NCI-H2107 treated with DMSO at 0.1 percent for 48 hours (cell line): Measurements from ENCODE around the gene SDF2L1.
"Not testable (repeated sequence)": the region's sequence is repeated elsewhere in the genome, so short reads cannot be mapped to it uniquely, and the experiment has no call there.

Experiments
- DNase-seq: peaks from one replicate; lab custom pipeline; 2025; ENCODE audit not compliant: unreplicated experiment; lab: John Stamatoyannopoulos, UW

SDF2L1 gene

DNA sequence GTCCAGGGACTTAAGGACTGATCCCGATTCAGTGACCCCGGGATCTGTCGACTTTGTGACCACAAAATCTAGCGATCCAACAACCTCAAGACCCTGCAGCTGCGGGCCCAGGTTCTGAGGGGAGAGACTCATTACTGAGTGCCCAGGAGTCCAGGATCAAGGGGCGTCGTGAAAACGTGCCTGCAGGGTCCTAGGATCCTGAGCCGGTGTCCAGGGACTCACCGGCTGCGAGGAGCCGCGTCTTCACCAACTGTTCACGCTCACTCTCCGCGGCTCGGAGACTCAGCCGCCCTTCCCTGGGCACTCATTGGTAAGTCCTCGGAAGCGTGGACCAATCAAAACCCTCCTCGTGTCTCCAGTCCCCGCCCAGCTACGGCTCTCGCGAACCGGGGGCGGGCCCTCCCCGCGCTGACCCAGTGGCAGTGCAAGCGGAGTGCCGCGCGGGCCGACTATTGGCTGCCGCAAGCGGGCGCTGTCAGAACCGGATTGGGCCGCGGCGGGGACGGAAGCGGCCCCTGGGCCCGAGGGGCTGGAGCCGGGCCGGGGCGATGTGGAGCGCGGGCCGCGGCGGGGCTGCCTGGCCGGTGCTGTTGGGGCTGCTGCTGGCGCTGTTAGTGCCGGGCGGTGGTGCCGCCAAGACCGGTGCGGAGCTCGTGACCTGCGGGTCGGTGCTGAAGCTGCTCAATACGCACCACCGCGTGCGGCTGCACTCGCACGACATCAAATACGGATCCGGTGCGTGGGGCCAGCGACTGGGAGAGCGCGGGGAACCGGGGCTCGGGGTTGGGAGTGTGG lies at the start of gene SDF2L1:
Gene SDF2L1, plus strand, starts transcription at position 514 of the 795 bp plus-strand sequence. Its CDS starts 35 bp downstream, at position 549.
- DNase-seq: peak; percentile 59

- no peak for DNase-seq
Measured at GRCh38 chr22:21592422-21592821, 49.7 kb upstream of the SDF2L1 start.

GRCh38 chr22:21593406-21594232 lies 48.5 kb upstream of the SDF2L1 start:
- no peak for DNase-seq

GRCh38 chr22:21594865-21595452 lies 47.1 kb upstream of the SDF2L1 start:
- DNase-seq: no peak

- not testable (repeated sequence) for DNase-seq
Measured at GRCh38 chr22:21596356-21597135, 45.6 kb upstream of the SDF2L1 start.

DNA sequence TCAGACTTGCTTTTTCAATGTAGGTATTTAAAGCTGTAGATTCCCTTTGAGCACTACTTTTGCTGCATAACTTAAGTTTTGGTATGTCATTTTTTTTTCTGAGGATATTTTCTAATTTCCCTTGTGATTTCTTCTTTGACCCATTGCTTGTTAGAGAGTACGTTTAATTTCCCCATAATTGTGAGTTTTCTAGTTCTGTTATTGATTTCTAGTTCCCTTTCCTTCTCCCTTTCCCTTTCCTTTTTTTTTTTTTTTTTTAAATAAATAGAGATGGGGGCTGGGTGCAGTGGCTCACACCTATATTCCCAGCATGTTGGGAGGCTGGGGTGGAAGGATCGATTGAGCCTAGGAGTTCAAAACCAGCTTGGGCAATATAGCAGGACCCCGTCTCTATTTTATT lies 43.8 kb upstream of the SDF2L1 start:
- DNase-seq: no peak

DNA sequence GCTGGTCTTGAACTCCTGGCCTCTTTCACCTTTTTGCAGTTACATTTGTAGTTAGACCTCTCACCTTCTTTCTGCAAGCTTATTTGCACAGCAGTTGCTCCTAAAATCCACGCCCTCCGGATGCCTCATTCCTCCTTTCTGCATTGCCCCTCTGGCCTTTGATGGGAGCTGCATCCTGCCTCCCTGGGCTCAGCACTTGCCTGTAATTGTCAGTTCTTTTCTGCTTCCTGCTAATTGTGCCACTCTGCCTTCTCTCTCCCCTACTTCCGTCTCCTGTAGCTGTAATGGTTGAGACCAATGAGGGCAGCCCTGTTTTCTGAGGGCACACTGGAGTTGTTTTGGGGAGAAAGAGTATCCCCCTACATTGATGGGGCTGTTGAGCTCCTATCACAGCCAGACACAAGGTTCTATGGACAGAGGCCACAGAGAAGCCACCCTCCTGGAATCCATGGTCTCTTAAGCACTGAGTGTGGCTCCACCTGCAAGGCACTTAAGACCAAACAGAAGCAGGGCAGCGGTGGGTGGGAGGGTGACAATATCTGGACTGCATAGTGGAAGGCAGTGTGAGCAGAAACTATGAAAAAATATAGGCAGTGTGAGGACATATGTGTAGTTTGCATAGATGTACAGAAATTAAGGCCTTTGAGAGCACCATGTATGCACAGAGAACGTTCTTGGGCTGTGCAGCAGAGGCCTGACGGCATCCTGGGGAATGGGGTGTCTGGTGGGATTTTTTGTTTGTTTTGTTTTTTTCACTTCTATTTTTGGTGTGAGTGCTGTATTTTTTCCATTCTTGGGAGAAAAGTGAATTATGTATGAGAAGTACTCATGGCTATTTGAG lies 42.8 kb upstream of the SDF2L1 start:
- DNase-seq: no peak

DNA sequence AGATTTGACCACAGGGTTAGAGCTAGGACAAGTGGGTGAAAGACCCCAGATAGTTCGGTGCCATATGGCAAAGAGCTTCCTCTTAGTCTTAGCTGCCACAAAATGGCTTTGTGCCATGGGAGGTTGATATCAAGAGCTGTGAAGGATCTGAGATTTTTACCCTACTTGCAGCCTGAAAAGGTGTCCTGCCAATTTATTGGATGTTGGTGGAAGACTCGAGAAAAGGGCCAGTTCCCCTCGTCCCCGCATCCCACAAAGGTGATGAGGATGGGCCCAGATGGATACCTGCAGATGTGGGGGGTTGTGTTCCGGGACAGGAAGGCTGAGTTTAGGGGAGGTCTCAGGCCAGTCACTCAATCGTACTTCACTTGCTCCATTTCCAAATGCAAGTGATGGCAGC lies 39.5 kb upstream of the SDF2L1 start:
- DNase-seq: no peak

GRCh38 chr22:21603973-21604372 lies 38.1 kb upstream of the SDF2L1 start:
- DNase-seq: no peak

DNA sequence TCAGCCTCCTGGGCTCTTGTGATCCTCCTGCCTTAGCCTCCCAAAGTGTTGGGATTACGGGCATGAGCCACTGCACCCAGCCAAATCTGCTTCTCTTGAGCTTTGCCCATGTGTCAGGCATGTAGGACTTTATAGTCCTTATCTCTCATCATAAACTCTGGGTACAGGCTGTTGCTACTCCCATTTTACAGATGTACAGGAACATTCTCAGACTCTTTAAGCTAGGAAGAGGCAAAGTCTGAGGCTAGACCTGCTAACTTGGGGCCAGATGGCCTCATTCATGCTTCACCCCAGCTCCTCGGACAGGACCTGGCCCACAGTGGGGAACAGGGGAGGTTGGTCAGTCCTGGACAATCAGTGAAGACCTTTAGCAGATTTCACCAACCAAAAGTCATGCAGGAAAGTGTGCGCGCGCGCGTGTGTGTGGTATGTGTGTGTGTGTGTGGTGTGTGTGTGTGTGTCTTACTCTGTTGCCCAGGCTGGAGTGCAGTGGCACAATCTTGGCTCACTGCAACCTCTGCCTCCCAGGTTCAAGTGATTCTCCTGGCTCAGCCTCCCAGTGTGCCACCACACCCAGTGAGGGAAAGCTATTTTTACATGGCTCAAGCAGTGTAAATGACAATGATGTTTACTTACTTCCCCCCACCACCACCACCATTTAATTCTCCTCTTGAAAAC lies 36.1 kb upstream of the SDF2L1 start:
- DNase-seq: no peak

- no peak for DNase-seq
Measured at GRCh38 chr22:21606775-21607174, 35.3 kb upstream of the SDF2L1 start.

GRCh38 chr22:21609556-21610157 lies 32.4 kb upstream of the SDF2L1 start:
- not testable (repeated sequence) for DNase-seq

- no peak for DNase-seq
Measured at GRCh38 chr22:21611210-21611977, 30.7 kb upstream of the SDF2L1 start.

DNA sequence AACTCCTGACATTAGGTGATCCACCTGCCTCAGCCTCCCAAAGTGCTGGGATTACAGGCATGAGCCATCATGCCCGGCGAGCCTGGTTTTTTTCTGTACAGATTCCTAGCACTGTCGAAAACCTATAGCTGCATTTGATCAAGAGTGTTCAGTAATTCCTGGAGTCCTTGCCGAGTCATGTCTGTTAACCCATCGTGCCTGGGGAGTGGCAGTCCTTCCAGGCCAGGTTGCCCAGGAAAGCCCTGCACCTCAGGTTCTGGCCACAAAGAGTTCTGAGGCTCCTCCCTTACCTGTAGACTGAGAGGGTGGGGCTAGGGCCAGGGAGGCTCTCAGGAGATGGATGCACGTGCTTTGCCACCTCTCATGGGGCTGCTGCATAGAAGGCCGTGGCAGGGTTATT lies 29.2 kb upstream of the SDF2L1 start:
- no peak for DNase-seq

DNA sequence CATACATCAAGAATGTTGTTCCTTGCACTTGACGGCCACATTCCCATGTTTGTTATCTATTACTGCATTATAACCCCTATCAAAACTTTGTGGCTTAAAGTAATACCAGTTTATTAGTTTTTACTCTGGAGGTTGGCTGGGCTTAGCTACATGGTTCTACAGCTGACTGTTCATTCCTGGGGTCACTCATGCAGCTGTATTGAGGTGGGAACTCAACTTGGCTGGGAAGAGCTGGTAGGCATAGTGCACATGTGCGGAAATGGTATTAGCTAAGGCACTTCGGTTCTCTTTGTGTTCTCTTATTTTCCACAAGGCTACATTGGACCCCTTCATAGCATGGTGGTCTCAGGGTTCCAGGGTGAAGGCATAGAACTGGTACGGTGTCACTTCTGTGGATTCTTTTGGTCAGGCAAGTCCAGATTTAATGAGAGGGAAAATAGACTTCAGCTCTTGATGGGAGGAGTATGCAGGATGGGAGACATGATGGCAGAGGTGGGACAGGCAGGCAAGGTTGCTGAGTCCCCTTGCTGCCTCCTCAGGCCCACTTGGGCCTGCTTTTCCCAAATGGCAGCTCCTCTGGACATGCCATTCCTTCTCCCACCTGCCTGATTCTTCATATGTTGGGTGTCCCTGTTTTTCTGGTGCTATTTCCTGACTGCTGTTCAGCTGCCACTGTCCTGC lies 28.4 kb upstream of the SDF2L1 start:
- no peak for DNase-seq

DNA sequence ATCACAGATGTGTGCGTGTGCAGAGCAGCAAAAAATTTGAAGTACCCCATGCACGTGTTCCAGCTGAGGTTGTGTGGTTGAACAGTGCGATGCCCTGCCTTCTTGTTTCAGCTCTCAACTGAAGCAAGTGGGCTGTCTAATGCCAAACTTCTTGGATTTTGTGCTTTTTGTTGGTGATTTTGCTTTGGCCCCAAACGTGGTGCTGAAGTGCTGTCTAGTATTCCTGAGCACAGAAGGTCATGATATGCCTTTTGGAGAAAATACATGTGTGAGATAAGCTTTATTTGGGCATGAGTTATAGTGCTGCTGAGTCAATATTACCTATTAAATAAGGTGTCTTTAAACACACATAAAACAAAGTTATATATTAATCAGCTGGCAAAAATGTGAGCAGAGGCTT lies 26.4 kb upstream of the SDF2L1 start:
- no peak for DNase-seq

- not testable (repeated sequence) for DNase-seq
Measured at GRCh38 chr22:21617337-21617736, 24.8 kb upstream of the SDF2L1 start.

GRCh38 chr22:21621025-21621424 lies 21.1 kb upstream of the SDF2L1 start:
- DNase-seq: no peak
